GM19193 (cell line): ENCODE results near the gene GSG1L2.

Experiments used
- POLR2A ChIP-seq: IDR thresholded peaks from 4 replicates; pipeline ENCODE4 v1.6.1; 2011; ENCODE audit not compliant: insufficient read depth, insufficient read length; ENCODE audit errors: extremely low read depth

The GSG1L2 gene

GRCh38 chr17:9780552-9780951 lies 41.3 kb downstream of the GSG1L2 start:
- no peak for TF ChIP-seq POLR2A

- no peak for TF ChIP-seq POLR2A
These were observed 45.0 kb downstream of the GSG1L2 start for GRCh38 chr17:9776911-9777310.

- no peak for TF ChIP-seq POLR2A
These were observed 49.2 kb downstream of the GSG1L2 start for GRCh38 chr17:9772658-9773057.

GRCh38 chr17:9771465-9771864 lies 50.4 kb downstream of the GSG1L2 start:
- no peak for TF ChIP-seq POLR2A

- TF ChIP-seq POLR2A, result no peak
These were observed 52.7 kb downstream of the GSG1L2 start for GRCh38 chr17:9769036-9769695.

- TF ChIP-seq POLR2A, result no peak
These were observed 53.4 kb downstream of the GSG1L2 start for GRCh38 chr17:9768381-9768934.

- no peak for TF ChIP-seq POLR2A
These were observed 54.4 kb downstream of the GSG1L2 start for GRCh38 chr17:9767432-9767991.

GRCh38 chr17:9766970-9767369 lies 54.9 kb downstream of the GSG1L2 start:
- no peak for TF ChIP-seq POLR2A

- no peak for TF ChIP-seq POLR2A
These were observed 56.6 kb downstream of the GSG1L2 start for GRCh38 chr17:9765322-9765721.

- TF ChIP-seq POLR2A, result no peak
These were observed 58.2 kb downstream of the GSG1L2 start for GRCh38 chr17:9763643-9764042.

GRCh38 chr17:9760266-9760665 lies 61.6 kb downstream of the GSG1L2 start:
- no peak for TF ChIP-seq POLR2A

GRCh38 chr17:9755083-9755482 lies 66.8 kb downstream of the GSG1L2 start:
- no peak for TF ChIP-seq POLR2A
